Omental fat pad (tissue), 4 donors: ENCODE data around the gene TM7SF3. TPM values are rescaled to one million over a fixed set of nuclear protein-coding genes. Genes with fewer than 3 reads are reported as not detected.

Source experiments
- ATAC-seq: fragments of 150-250 bp; one replicate; pipeline ENCODE4 v1.9.1; 2016; ENCODE audit warnings: mild to moderate bottlenecking, moderate library complexity; ENCODE audit not compliant: low FRiP score
- DNase-seq: peaks from one replicate; pipeline ENCODE4 v3.0.0-alpha.2; 2019; ENCODE audit warnings: low spot score
- CTCF ChIP-seq, 3 donors: fragments of 450-650 bp; IDR thresholded peaks; one replicate each; pipeline ENCODE4 v1.5.1; 2016 to 2017; ENCODE audit warnings: antibody characterized with exemption in 3 of 3, mild to moderate bottlenecking in 3 of 3, moderate library complexity in 2 of 3
- total RNA-seq, 4 donors: library from RNA; depleted of rRNA; stranded (reverse); fragments of >200 nt; gene quantifications; one replicate each; pipeline ENCODE4 v1.1.0, GENCODE V29; 2016

The TM7SF3 gene
- total RNA-seq, 4 donors from 2014 or later, result 33.9 to 92.5 (median 62.4) TPM

- no peak for ATAC-seq
- no peak for DNase-seq
- no peak for TF ChIP-seq CTCF (IDR thresholded peaks at IDR 0.05)
Observed at GRCh38 chr12:26982866-26983265, 31.3 kb downstream of the TM7SF3 start.

- no peak for TF ChIP-seq CTCF (IDR thresholded peaks at IDR 0.05)
- ATAC-seq, result no peak
- no peak for DNase-seq
Observed at GRCh38 chr12:26979733-26980132, 34.5 kb downstream of the TM7SF3 start.

- ATAC-seq (no peak), DNase-seq (no peak)
- TF ChIP-seq CTCF (IDR thresholded peaks at IDR 0.05), result no peak
Observed at GRCh38 chr12:26978801-26979200, 35.4 kb downstream of the TM7SF3 start.

GRCh38 chr12:26976687-26977086 lies 37.5 kb downstream of the TM7SF3 start:
- DNase-seq (no peak), ATAC-seq (no peak)
- no peak for TF ChIP-seq CTCF (IDR thresholded peaks at IDR 0.05)

- DNase-seq (no peak), ATAC-seq (no peak)
- no peak for TF ChIP-seq CTCF (IDR thresholded peaks at IDR 0.05)
Observed at GRCh38 chr12:26971963-26972362, 42.2 kb downstream of the TM7SF3 start.

GRCh38 chr12:26970136-26970535 lies 44.0 kb downstream of the TM7SF3 start:
- TF ChIP-seq CTCF (IDR thresholded peaks at IDR 0.05), result no peak
- no peak for ATAC-seq
- no peak for DNase-seq

GRCh38 chr12:26966842-26967241 lies 47.3 kb downstream of the TM7SF3 start:
- DNase-seq (no peak), ATAC-seq (no peak)
- no peak for TF ChIP-seq CTCF (IDR thresholded peaks at IDR 0.05)
